ENCODE data around the gene ROR1.

ROR1 gene

DNA sequence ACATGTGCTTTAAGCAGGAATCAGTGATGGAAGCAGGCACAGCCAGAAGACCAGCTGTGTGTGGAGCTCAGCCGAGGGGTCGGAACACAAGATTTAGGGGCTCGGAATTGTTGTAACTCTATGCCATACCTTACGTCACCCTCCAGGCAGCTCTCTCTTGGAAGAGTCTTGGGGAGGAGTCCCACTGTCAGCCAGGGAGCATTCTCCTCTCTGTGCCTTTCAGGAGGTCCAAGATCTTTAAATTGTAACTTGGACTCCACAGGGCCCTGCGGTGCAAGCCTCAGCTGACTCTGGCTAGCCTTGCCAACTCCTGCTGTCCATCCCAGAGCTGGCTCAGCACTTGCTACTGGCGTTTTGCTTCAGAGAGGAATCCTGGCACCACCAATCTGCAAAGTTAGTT lies 26.4 kb upstream of the ROR1 start:
- TF ChIP-seq, protein P1, sequence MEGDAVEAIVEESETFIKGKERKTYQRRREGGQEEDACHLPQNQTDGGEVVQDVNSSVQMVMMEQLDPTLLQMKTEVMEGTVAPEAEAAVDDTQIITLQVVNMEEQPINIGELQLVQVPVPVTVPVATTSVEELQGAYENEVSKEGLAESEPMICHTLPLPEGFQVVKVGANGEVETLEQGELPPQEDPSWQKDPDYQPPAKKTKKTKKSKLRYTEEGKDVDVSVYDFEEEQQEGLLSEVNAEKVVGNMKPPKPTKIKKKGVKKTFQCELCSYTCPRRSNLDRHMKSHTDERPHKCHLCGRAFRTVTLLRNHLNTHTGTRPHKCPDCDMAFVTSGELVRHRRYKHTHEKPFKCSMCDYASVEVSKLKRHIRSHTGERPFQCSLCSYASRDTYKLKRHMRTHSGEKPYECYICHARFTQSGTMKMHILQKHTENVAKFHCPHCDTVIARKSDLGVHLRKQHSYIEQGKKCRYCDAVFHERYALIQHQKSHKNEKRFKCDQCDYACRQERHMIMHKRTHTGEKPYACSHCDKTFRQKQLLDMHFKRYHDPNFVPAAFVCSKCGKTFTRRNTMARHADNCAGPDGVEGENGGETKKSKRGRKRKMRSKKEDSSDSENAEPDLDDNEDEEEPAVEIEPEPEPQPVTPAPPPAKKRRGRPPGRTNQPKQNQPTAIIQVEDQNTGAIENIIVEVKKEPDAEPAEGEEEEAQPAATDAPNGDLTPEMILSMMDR (IDR thresholded peaks at IDR 0.05; ENCODE audit: low read depth, low read length), result no peak
- DNase-seq (ENCODE audit: extremely low read depth, low read depth), result no peak

DNA sequence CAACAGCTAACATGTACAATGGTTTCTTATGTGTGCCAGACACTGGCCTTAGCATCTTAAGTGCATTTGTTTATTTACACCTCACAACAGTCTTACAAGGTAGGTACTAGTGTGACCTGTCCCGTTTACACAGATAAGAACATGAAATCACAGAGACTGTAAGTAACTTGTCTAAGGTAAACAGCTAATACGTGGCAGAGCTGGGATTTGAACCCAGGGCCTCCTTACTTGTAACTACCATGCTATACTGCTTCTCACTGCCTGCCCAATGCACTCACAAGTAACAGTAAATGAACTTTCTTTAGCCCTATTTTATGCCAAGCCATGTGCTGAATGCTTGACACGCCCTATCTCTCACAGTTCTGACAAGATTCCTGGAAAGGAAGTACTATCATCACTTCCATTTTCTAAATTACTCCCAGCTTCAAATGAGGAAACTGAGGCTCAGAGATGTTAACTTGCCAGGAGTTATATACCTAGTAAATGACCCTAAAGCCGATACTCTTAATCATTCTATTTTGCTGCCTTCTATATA lies 25.7 kb upstream of the ROR1 start:
- TF ChIP-seq, protein P1 (IDR thresholded peaks at IDR 0.05; ENCODE audit: low read depth, low read length), result no peak

DNA sequence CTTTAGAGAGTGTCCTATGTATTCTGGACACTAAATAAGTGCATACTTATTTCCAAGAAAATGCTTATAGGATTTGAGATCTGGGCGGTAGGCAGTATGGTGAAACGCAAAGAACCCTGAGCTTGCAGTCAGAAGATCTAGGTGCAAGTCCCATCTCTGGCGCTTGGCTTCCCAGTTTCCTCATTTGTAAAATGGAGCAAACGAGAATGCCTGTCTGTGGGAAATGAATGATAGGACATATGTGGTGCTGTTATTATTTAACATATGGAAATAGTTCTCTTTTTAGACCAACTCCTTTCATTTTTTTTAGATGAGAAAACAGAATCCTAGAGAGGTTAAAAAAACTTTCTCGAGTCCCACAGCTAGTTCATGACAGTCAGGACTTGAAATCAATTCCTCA lies 25.2 kb upstream of the ROR1 start:
- DNase-seq (ENCODE audit: extremely low read depth, low read depth), result no peak
- TF ChIP-seq, protein P1 (IDR thresholded peaks at IDR 0.05; ENCODE audit: low read depth, low read length), result no peak

More for the DNA sequence above, 25.7 kb upstream of the ROR1 start:
- no peak for DNase-seq (ENCODE audit: extremely low read depth, low read depth)

DNA sequence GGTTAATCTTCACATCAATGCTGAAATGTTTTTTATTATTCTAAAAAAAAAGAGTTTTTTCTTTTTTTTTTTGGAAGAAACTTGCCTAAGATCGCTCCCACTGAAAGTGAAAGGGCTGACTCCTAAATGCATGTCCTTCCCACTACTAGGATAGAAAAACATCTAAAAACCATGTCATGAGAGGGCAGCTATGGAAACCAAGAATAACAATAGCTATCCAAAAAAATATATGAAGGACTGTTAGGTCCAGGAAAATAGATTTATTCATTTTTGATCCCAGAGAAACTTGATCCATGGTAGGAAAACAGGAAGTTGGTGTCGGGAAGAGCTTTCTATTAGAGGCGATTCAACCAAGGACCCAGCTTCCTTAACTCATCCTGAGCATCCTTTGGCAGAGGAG lies 23.1 kb upstream of the ROR1 start:
- TF ChIP-seq, protein P1 (IDR thresholded peaks at IDR 0.05; ENCODE audit: low read depth, low read length), result no peak
- DNase-seq (ENCODE audit: extremely low read depth, low read depth), result no peak

DNA sequence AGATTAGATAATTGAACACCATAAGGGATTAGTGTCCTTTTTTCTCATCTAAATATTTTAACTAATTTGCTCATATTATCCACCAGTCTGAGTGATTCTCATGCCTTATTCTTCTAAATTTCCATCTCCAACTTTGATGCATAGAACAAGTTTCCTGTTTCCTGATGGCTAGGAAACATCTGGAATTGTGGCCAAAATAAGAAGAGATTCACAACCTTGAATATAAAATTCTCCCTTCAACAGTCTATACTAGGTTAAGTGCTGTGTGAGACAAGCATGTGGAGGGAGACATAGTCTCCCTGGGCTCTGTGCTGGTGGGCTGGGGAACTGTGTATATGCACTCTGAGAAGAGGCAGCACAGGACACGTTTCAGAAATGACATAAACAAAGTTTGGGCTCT lies 21.6 kb upstream of the ROR1 start:
- TF ChIP-seq, protein P1 (IDR thresholded peaks at IDR 0.05; ENCODE audit: low read depth, low read length), result no peak
- DNase-seq (ENCODE audit: extremely low read depth, low read depth), result no peak

DNA sequence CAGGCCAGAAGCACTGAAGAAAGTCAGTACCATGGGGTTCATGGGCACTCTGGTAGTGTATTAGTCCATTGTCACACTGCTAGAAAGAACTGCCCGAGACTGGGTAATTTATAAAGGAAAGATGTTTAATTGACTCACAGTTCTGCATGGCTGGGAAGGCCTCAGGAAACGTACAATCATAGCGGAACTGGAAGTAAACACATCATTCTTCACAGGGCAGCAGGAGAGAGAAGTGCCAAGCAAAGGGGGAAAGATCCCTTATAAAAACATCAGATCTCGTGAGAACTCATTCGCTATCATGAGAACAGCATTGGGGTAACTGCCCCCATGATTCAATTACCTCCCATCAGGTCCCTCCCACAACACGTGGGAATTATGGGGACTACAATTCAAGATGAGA lies 20.2 kb upstream of the ROR1 start:
- DNase-seq (ENCODE audit: extremely low read depth, low read depth), result no peak
- TF ChIP-seq, protein P1 (IDR thresholded peaks at IDR 0.05; ENCODE audit: low read depth, low read length), result no peak

DNA sequence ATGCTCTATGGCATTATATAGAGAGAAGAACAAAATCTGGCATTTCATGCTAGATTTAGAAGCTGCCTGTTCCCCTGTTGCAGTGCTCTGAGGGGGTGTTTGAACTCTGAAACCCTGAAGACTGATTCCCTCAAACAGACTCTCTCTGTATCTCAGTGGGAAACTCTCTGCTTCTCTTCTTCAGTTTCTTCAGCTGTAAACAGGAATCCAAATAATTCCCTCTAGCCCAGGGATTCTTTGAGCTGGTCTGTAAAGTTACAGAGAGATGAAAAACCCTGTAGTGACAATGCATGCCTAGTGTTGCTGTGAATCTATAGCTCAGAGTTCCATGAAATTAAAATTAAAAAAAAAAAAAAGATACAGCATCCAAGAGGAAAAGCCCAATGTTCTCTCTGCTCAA lies 17.0 kb upstream of the ROR1 start:
- DNase-seq (ENCODE audit: extremely low read depth, low read depth), result no peak

More for the DNA sequence above, 17.0 kb upstream of the ROR1 start:
- TF ChIP-seq, protein P1 (IDR thresholded peaks at IDR 0.05; ENCODE audit: low read depth, low read length), result no peak
